ENCODE results near the gene MSI2. TPM values are rescaled to one million over a fixed set of nuclear protein-coding genes. Genes with fewer than 3 reads are reported as not detected.

Gene MSI2
- total RNA-seq, 8 experiments from 2014 or later, result 33.0 to 114 (median 67.5) TPM

DNA sequence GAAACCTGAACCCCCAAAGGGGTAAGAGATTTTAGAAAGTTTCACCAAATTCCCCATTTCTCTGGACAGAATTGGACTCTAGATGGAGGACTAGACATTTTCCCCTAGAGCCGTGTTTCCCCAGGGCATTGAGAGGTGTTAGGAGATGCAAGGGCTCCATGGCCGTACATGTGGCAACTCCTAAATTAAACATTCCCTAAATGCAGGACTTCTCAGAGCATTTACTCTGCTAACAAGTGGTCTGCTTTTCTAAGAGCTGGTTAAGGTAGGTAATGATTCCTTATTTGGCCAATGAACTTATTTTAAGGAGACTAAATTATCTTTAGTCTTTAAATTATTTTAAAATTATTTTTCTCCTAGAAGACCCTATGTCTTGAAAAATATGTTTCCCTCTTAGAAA lies 200.9 kb downstream of the MSI2 start:
- 40 to 100% (median 90%) methylated on average over 1 to 2 of the region's 2 CpGs; no CpG with 5 or more reads in 1 of the 10 experiments for WGBS, 10 experiments

DNA sequence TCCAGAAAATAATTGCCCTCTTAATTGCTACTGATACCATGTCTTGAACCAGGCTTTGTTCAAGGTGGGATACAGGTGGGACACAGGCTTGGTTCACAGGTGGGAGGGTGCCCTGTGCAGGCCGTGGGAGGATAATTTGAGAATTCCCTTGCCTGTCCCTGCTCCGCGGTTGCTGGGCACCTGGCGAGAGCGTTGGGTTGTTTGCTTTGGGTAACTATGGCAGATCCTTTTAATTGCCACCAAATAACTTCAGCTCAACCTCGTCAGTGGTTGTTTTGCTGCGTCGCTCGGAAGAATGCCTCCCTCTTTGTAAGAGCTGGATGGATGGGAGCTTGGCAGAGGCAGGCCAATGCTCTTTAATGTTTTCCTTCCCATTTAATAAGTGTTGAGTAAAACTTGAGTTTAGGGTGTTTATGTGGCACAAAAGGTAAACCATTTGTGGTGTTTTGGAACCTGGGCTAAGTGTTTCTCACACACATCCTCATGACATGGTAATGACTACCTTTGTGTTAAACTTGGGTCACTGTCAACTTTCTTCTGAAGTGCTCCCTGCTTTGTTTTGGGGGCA lies 202.5 kb downstream of the MSI2 start:
- peak in 1 of 8 experiments; percentile 67 for ATAC-seq (replicated peaks in 6 of 8)
- Histone ChIP-seq H3K4me1 (replicated peaks in 1 of 2) (peaks cover 36 to 38% of the 10 kb centered on the region in 2 donors), H3K27ac (no peak overlapping the region), H3K4me3 (no peak overlapping the region)
- WGBS, 10 experiments, result 88 to 100% (median 100%) methylated on average over 1 to 5 of the region's 9 CpGs; no CpG with 5 or more reads in 5 of the 10 experiments
- in situ Hi-C loops (cut with MboI; ENCODE audit: low pct_unique_long_range_greater_than_20kb in 2 of 9, low sequenced_read_pairs in 9 of 9, unreplicated experiment in 9 of 9), result no loop called here

More for the DNA sequence above, 200.9 kb downstream of the MSI2 start:
- in situ Hi-C loops (cut with MboI; ENCODE audit: low pct_unique_long_range_greater_than_20kb in 2 of 9, low sequenced_read_pairs in 9 of 9, unreplicated experiment in 9 of 9), result no loop called here
- Histone ChIP-seq H3K27ac (no peak overlapping the region), H3K4me1 (replicated peaks in 1 of 2) (peaks cover 24 to 25% of the 10 kb centered on the region in 2 donors), H3K4me3 (no peak overlapping the region)
- no peak for ATAC-seq (replicated peaks in 6 of 8)

DNA sequence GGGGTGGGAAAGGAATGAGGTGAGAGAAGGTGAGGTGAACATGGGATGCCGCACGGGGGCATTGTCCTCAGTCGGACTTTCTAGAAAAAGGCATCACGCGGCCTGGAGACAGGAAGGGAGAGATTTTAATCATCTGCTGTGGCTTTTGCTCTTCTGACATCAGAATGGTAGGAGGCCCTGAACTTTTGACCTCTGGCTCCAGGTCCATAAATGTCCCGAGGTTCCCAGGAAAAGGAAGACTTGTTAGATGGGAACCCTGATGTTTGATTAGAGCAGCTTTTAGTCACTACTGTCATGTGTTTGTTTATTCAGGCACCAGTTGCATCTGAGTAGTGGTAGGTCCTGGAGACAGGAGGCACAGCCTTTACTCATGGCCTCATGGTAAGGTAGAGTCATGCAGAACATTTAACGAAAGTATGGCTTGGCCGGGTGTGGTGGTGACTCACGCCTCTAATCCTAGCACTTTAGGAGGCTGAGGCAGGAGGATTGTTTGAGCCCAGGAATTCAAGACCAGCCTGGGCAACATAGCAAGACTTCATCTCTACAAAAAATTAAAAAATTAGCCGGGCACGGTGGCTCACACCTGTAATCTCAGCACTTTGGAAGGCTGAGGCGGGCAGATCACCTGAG lies 203.1 kb downstream of the MSI2 start:
- peaks cover 38% of the 10 kb centered on the region in 2 donors for H3K4me1 ChIP-seq (replicated peaks in 1 of 2)

DNA sequence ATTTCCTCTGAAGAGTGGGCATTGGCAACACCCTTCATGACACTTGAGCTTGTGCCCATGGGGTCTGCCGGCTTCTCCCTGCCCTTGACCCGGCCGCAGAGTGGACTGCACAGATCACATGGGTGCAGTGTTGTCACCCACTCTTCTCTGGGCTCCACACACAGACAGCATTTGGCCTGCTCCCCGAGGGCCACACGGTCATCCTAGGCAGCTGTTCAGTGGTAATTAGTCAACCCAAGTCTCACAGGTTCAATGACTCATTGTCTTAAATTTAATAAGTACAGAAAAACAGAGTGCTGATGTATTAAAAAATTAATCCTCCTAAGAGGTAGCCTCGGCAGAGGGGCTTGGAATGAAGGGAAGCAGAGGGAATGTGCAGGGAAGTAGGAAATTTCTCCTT lies 204.8 kb downstream of the MSI2 start:
- peak in 3 of 8 experiments; percentile 19 to 69 (median 47) for ATAC-seq (replicated peaks in 6 of 8)
- peaks cover 38 to 39% of the 10 kb centered on the region in 2 donors for H3K4me1 ChIP-seq (replicated peaks in 1 of 2)
- H3K4me3 ChIP-seq, result no peak overlapping the region
- WGBS, 10 experiments, result 57 to 96% (median 83%) methylated on average over 1 to 5 of the region's 6 CpGs; no CpG with 5 or more reads in 4 of the 10 experiments
- no peak overlapping the region for H3K27ac ChIP-seq
- in situ Hi-C loops (cut with MboI; ENCODE audit: low pct_unique_long_range_greater_than_20kb in 2 of 9, low sequenced_read_pairs in 9 of 9, unreplicated experiment in 9 of 9), result no loop called here

More for the DNA sequence above, 203.1 kb downstream of the MSI2 start:
- in situ Hi-C loops (cut with MboI; ENCODE audit: low pct_unique_long_range_greater_than_20kb in 2 of 9, low sequenced_read_pairs in 9 of 9, unreplicated experiment in 9 of 9), result no loop called here
- WGBS, 10 experiments, result 30 to 100% (median 84%) methylated on average over 1 to 5 of the region's 12 CpGs; no CpG with 5 or more reads in 2 of the 10 experiments
- peak in 1 of 8 experiments; percentile 18 for ATAC-seq (replicated peaks in 6 of 8)
- Histone ChIP-seq H3K27ac (no peak overlapping the region), H3K4me3 (no peak overlapping the region)

DNA sequence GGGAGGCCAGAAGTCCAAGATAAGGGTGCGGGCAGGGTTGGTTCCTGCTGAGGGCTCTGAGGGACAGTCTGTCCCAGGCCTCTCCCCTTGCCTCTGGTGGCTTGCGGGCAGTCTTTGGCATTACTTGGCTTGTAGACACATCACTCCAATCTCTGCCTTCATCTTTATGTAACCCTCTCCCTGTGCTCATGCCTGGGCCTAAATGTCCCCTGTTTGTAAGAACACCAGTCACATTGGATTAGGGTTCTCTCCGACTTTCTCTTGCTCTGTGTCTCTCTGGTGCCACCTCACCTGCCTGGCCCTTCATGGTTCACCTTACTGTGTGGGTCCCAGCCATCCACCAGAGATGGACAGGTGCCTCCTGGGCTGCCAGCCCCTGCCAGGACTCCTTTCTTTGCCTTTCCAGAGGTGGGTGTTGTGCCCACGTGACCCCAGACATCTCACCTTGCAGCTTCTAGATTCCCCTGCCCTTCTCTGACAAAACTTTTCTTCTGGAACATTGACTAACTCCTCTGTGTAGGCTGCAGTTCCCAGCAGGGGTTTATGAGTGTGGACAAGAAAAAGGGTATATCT lies 205.8 kb downstream of the MSI2 start:
- WGBS, 10 experiments, result 90 to 100% (median 100%) methylated on average over 1 to 3 of the region's 4 CpGs; no CpG with 5 or more reads in 2 of the 10 experiments
- no peak for ATAC-seq (replicated peaks in 6 of 8)
- H3K27ac ChIP-seq, result no peak overlapping the region
- in situ Hi-C loops (cut with MboI; ENCODE audit: low pct_unique_long_range_greater_than_20kb in 2 of 9, low sequenced_read_pairs in 9 of 9, unreplicated experiment in 9 of 9), result no loop called here
- H3K4me3 ChIP-seq, result no peak overlapping the region
- H3K4me1 ChIP-seq (replicated peaks in 1 of 2), result peaks cover 45 to 49% of the 10 kb centered on the region in 2 donors

DNA sequence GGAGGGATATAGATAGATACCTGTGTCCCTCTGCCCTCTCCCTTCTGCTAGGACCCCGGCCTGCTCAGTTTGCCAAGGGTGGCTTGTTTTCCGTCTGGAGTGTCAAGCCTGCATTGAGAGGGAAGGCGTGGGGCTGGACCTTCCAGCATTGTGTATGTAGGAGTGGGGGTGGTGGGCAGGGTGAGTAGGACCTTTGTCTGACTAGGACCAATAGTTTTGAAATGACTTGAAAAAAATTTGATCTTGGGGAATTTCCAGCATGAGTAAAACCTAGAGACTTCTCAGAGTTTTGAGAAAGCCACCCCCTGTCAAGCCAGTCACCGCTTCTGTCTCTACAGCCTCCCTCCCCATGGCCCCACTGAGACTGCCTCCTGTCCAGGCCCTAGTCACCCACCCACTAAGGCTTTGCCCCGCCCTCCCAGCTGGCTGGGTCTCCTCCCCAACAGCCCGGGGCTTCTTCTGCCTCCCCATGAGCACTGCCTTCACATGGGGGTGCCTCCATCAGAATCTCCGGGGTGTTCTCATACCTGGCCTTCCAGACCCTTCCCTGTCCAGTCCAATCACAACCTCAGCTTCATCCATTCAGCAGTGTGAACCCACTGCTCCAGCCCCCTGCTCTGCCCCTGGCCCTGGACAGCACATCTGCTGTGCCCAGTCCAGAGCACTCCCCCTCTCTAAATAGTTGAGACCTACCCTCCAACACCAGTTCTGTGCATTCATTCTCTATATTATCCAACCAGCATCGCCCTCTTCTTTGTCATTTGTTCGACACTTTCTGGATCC lies 207.0 kb downstream of the MSI2 start:
- Histone ChIP-seq H3K4me3 (no peak overlapping the region), H3K4me1 (replicated peaks in 1 of 2) (peaks cover 48 to 51% of the 10 kb centered on the region in 2 donors), H3K27ac (no peak overlapping the region)
- in situ Hi-C loops (cut with MboI; ENCODE audit: low pct_unique_long_range_greater_than_20kb in 2 of 9, low sequenced_read_pairs in 9 of 9, unreplicated experiment in 9 of 9), result no loop called here
- 60 to 100% (median 100%) methylated on average over 1 to 2 of the region's 9 CpGs; no CpG with 5 or more reads in 5 of the 10 experiments for WGBS, 10 experiments
- peak in 4 of 8 experiments; percentile 50 to 79 (median 66) for ATAC-seq (replicated peaks in 6 of 8)

DNA sequence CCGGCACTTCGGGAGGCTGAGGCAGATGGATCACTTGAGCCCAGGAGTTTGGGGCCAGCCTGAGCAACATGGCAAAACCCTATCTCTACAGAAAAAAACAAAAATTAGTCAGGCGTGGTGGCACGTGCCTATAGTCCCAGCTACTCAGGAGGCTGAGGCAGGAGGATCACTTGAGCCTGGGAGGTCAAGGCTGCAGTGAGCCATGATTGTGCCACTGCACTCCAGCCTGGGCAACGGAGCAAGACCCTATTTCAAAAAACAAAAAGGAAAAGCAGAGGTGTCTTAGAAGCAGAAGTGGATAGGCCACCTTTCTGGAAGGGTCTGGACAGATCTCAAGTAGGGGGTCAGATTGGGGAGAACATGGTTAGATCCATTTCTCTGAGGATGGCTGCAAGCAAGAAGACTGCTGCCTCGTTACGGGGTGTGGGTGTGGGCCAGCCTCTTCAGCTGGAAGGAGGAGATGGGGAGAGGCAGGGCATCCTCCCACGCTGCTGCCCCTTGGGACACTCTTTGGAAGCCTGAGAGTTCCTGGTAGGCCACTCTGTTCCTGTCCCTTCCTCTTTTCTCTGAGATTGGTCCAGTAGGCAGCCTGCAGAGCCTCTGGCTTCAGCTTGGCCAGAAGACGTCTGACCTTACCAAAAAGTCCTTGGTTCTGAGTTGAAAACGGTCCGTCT lies 208.0 kb downstream of the MSI2 start:
- no peak for ATAC-seq (replicated peaks in 6 of 8)
- Histone ChIP-seq H3K27ac (no peak overlapping the region), H3K4me1 (replicated peaks in 1 of 2) (peaks cover 51 to 54% of the 10 kb centered on the region in 2 donors), H3K4me3 (no peak overlapping the region)
- in situ Hi-C loops (cut with MboI; ENCODE audit: low pct_unique_long_range_greater_than_20kb in 2 of 9, low sequenced_read_pairs in 9 of 9, unreplicated experiment in 9 of 9), result no loop called here
- WGBS, 10 experiments, result 70 to 100% (median 94%) methylated on average over 1 to 9 of the region's 11 CpGs; no CpG with 5 or more reads in 3 of the 10 experiments

DNA sequence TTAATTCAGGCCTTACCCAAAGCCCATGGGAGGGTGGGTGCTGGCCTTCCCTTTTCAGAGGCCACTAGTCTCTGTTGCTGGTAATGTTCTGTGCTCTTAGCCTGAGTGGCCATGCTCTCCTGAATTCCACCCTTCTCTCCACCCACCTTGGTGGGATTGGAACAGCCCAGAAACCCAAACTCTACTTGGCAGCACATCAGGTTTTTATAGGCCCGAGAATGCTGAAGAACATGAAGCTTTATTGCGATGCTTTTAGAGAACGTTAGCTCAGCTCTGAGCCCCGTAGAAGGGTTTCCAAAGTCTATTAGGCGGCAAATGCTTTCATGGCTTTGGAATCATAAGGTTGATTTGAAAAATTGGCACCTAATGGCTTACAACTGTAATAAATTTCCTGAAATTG lies 209.3 kb downstream of the MSI2 start:
- peak overlapping the region; percentile 5 to 26 for H3K27ac ChIP-seq
- in situ Hi-C loops (cut with MboI; ENCODE audit: low pct_unique_long_range_greater_than_20kb in 2 of 9, low sequenced_read_pairs in 9 of 9, unreplicated experiment in 9 of 9), result no loop called here
- 13 to 100% (median 58%) methylated on average over 2 to 5 of the region's 5 CpGs; no CpG with 5 or more reads in 5 of the 10 experiments for WGBS, 10 experiments
- peak in 2 of 8 experiments; percentile 3 to 15 for ATAC-seq (replicated peaks in 6 of 8)
- H3K4me1 ChIP-seq (replicated peaks in 1 of 2), result peaks cover 53 to 54% of the 10 kb centered on the region in 2 donors
- no peak overlapping the region for H3K4me3 ChIP-seq

DNA sequence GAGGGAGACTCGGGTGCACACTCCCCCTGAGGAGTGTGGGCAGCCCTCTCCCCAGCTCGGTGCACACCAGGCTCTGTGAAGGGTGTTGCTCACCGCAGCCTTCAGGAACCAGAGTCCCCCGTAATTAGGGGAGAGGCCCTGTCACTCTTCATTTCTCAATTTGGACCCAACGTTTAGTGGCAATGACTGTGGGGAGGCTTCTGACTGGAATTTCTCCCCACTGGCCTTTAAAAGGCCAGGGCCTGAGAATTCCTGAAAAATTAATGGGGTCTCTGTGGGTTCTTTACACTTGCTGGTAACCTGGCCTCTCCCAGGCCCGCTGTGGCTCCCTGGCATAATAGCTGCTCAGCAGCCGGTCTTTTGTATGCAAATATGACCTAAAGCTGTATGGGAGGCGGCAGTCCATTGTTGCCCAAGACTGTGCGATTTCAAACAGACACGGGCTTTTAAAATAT lies 209.7 kb downstream of the MSI2 start:
- in situ Hi-C loops (cut with MboI; ENCODE audit: low pct_unique_long_range_greater_than_20kb in 2 of 9, low sequenced_read_pairs in 9 of 9, unreplicated experiment in 9 of 9), result no loop called here
- ATAC-seq (replicated peaks in 6 of 8), result peak in 5 of 8 experiments; percentile 69 to 86 (median 79)
- WGBS, 10 experiments, result 0 to 96% (median 3%) methylated on average over 2 to 7 of the region's 10 CpGs; no CpG with 5 or more reads in 4 of the 10 experiments
- H3K4me3 ChIP-seq, result no peak overlapping the region
- peaks cover 53 to 54% of the 10 kb centered on the region in 2 donors for H3K4me1 ChIP-seq (replicated peaks in 1 of 2)
- peak overlapping the region; percentile 5 to 65 for H3K27ac ChIP-seq

DNA sequence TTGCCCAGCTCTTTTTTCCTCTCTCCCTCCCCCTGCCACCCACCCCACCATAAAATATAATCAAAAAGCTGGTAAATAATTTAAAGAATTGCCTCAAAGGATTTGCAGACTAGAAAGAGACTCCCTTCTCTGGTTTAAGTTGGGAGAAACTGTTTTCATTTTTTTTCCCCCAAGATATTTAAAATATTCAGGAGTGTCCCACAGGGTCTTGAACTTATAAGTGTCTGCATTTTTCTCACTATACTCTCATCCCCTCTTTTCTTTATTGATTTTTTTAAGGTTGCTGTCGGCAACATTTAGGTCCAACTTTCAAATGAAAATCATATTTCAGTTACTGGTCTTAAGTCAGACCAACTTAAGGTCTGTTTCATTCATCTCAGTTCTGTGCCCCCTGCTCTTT lies 210.2 kb downstream of the MSI2 start:
- H3K4me3 ChIP-seq, result no peak overlapping the region
- in situ Hi-C loops (cut with MboI; ENCODE audit: low pct_unique_long_range_greater_than_20kb in 2 of 9, low sequenced_read_pairs in 9 of 9, unreplicated experiment in 9 of 9), result no loop called here
- 67 to 100% (median 89%) methylated on average over 1 of the region's 1 CpG; no CpG with 5 or more reads in 3 of the 10 experiments for WGBS, 10 experiments
- ATAC-seq (replicated peaks in 6 of 8), result no peak
- peak overlapping the region in 1 of 2 donors; percentile 65 for H3K27ac ChIP-seq
- peaks cover 57% of the 10 kb centered on the region in 2 donors for H3K4me1 ChIP-seq (replicated peaks in 1 of 2)

DNA sequence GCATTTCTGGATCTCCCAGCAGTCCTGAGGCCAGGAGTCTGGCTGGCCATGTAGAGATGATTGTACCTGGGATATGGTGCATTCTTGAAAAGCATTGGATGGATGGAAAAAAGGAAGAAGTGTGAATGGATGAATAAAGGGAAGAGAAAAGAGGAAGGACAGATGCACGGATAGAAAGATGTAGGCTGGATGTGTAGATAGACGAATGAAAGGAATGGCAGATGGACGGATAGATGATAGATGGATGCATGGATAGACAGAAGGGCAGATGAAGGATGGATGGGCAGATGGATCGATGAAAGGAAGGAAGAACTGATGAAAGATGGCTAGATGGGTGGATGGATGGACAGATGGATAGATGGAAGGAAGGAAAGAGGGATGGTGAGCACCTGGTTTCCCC lies 210.9 kb downstream of the MSI2 start:
- 75 to 100% (median 95%) methylated on average over 1 to 4 of the region's 4 CpGs; no CpG with 5 or more reads in 1 of the 10 experiments for WGBS, 10 experiments
- no peak for ATAC-seq (replicated peaks in 6 of 8)
- in situ Hi-C loops (cut with MboI; ENCODE audit: low pct_unique_long_range_greater_than_20kb in 2 of 9, low sequenced_read_pairs in 9 of 9, unreplicated experiment in 9 of 9), result no loop called here
- Histone ChIP-seq H3K4me1 (replicated peaks in 1 of 2) (peaks cover 64% of the 10 kb centered on the region in 2 donors), H3K27ac (no peak overlapping the region), H3K4me3 (no peak overlapping the region)

DNA sequence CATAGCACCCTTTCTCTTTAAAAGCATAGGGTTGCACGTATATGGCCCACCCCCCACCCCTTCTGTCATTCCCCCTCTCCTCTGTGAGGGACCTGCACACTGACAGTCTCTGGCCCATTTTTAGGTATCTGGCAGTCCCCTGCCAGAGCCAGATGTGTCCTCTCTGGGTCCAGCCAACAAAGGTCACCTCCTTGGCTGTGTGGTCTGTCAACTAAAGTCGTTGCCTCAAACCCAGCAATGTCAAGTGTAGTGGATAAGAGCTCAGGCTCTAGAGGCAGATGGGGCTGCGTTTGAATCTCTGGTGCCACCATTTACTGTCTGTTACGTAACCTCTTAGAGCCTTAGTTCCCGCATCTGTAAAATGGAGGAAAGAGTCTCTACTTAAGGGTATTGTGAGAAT lies 211.5 kb downstream of the MSI2 start:
- ATAC-seq (replicated peaks in 6 of 8), result no peak
- Histone ChIP-seq H3K4me1 (replicated peaks in 1 of 2) (peaks cover 63 to 65% of the 10 kb centered on the region in 2 donors), H3K4me3 (no peak overlapping the region), H3K27ac (no peak overlapping the region)
- WGBS, 10 experiments, result 50 to 100% (median 88%) methylated on average over 1 to 3 of the region's 5 CpGs; no CpG with 5 or more reads in 5 of the 10 experiments
- in situ Hi-C loops (cut with MboI; ENCODE audit: low pct_unique_long_range_greater_than_20kb in 2 of 9, low sequenced_read_pairs in 9 of 9, unreplicated experiment in 9 of 9), result no loop called here

Measured in motor neuron (in vitro differentiated cells).